ENCODE data around the gene RBBP8NL.

GRCh38 chr20:62403331-62403730 is 24.0 kb downstream of the RBBP8NL start:
- TF ChIP-seq CTCF (IDR thresholded peaks at IDR 0.05; ENCODE audit: borderline replicate concordance, extremely low read depth, low read length, poor library complexity, severe bottlenecking) (no peak), EZH2 (IDR thresholded peaks at IDR 0.05; ENCODE audit: borderline replicate concordance, low read depth, low read length, severe bottlenecking) (no peak)

Measured in DND-41 (cell line).